HepG2 (cell line): ENCODE measurements around the gene FAM174C. TPM values are rescaled to one million over a fixed set of nuclear protein-coding genes. Genes with fewer than 3 reads are reported as not detected.

ENCODE experiments used
- KIAA2018 ChIP-seq: sonication (generic); formaldehyde crosslinking; IDR thresholded peaks from 2 replicates; pipeline ENCODE4 v1.5.0; 2020; ENCODE audit warnings: mild to moderate bottlenecking, missing genetic modification reagents, borderline replicate concordance
- MIER2 ChIP-seq: IDR thresholded peaks from 2 replicates; pipeline ENCODE4 v1.6.1; 2016; ENCODE audit warnings: missing biosample characterization, missing genetic modification reagents
- MTERF4 ChIP-seq: sonication (generic); formaldehyde crosslinking; IDR thresholded peaks from 2 replicates; pipeline ENCODE4 v1.8.0; 2023; ENCODE audit warnings: mild to moderate bottlenecking, missing genetic modification reagents
- POGZ ChIP-seq: sonication (generic); formaldehyde crosslinking; IDR thresholded peaks from 2 replicates; pipeline ENCODE4 v1.4.0; 2020; ENCODE audit warnings: mild to moderate bottlenecking, missing genetic modification reagents
- PREB ChIP-seq: sonication (generic); formaldehyde crosslinking; IDR thresholded peaks from 2 replicates; pipeline ENCODE4 v1.4.0; 2020; ENCODE audit warnings: missing genetic modification reagents
- SAFB2 ChIP-seq: sonication (generic); formaldehyde crosslinking; IDR thresholded peaks from 2 replicates; pipeline ENCODE4 v1.5.1; 2020; ENCODE audit warnings: missing genetic modification reagents, low read depth, mild to moderate bottlenecking, borderline replicate concordance
- SP4 ChIP-seq: sonication (generic); formaldehyde crosslinking; IDR thresholded peaks from 2 replicates; pipeline ENCODE4 v1.8.1; 2023; ENCODE audit warnings: mild to moderate bottlenecking, missing genetic modification reagents
- SUZ12 ChIP-seq: fragments of 150-350 bp; IDR thresholded peaks from 2 replicates; pipeline ENCODE4 v1.6.1; 2014; ENCODE audit warnings: low read depth, low read length
- THAP8 ChIP-seq: sonication (generic); formaldehyde crosslinking; IDR thresholded peaks from 2 replicates; pipeline ENCODE4 v1.5.1; 2020; ENCODE audit warnings: missing genetic modification reagents, mild to moderate bottlenecking, borderline replicate concordance
- ZKSCAN8 ChIP-seq: IDR thresholded peaks from 2 replicates; pipeline ENCODE4 v1.6.1; 2016; ENCODE audit warnings: borderline replicate concordance, missing genetic modification reagents, missing compliant biosample characterization
- ZNF224 ChIP-seq: sonication (generic); formaldehyde crosslinking; IDR thresholded peaks from 2 replicates; pipeline ENCODE4 v1.5.0; 2020; ENCODE audit warnings: mild to moderate bottlenecking, missing genetic modification reagents
- ZNF264 ChIP-seq: sonication (generic); formaldehyde crosslinking; IDR thresholded peaks from 2 replicates; pipeline ENCODE4 v1.4.0; 2020; ENCODE audit warnings: missing genetic modification reagents
- ZNF432 ChIP-seq: sonication (generic); formaldehyde crosslinking; IDR thresholded peaks from 2 replicates; pipeline ENCODE4 v1.5.0; 2020; ENCODE audit warnings: missing genetic modification reagents, mild to moderate bottlenecking, borderline replicate concordance
- ZNF556 ChIP-seq: sonication (generic); formaldehyde crosslinking; IDR thresholded peaks from 2 replicates; pipeline ENCODE4 v1.4.0; 2020; ENCODE audit warnings: mild to moderate bottlenecking, missing genetic modification reagents, borderline replicate concordance
- ZNF777 ChIP-seq: sonication (generic); formaldehyde crosslinking; IDR thresholded peaks from 2 replicates; pipeline ENCODE4 v1.4.0; 2020; ENCODE audit warnings: missing genetic modification reagents
- ZNF784 ChIP-seq: sonication (generic); formaldehyde crosslinking; IDR thresholded peaks from 2 replicates; pipeline ENCODE4 v1.5.1; 2020; ENCODE audit warnings: missing genetic modification reagents, mild to moderate bottlenecking, borderline replicate concordance
- ZNF883 ChIP-seq: sonication (generic); formaldehyde crosslinking; IDR thresholded peaks from 2 replicates; pipeline ENCODE4 v1.5.1; 2020; ENCODE audit warnings: mild to moderate bottlenecking, missing genetic modification reagents; ENCODE audit errors: not compliant biosample characterization
- polyA plus RNA-seq, 8 experiments: library from polyadenylated mRNA; depleted of rRNA in 3 of 8; stranded (reverse) in 7 of 8; unstranded in 1 of 8; fragments of >200 nt; fragmentation: Illumina TruSeq in 4 of 8; extraction: Trizol in 4 of 8; gene quantifications; 2 replicates each; pipeline versions ENCODE4 v1.2.1 to v1.2.3, GENCODE V29; 2011 to 2016; ENCODE audit warnings: low read depth in 4 of 8, missing spikeins in 1 of 8, mixed read lengths in 1 of 8; ENCODE audit not compliant: insufficient read depth in 1 of 8
- total RNA-seq, 5 experiments: library from RNA; depleted of rRNA; stranded (reverse); fragments of >200 nt; fragmentation: Illumina TruSeq; extraction: Trizol; gene quantifications; 2 replicates each; pipeline ENCODE4 v1.2.3, GENCODE V29; 2016; ENCODE audit warnings: low read depth in 1 of 5

FAM174C gene
- total and polyA plus RNA-seq, 2 of the 13 experiments (the other 11 are each of a cell fraction or from before 2014, with no cell fraction given), result 19.5 to 31.3 TPM

- peak; percentile 23; the same call in 1 of the 2 replicates for TF ChIP-seq SAFB2 (CRISPR knock-in tag)
- TF ChIP-seq ZNF883 (CRISPR knock-in tag), result peak; percentile 51
- TF ChIP-seq ZNF556 (CRISPR knock-in tag), result no peak
- no peak for TF ChIP-seq ZNF777
- no peak for TF ChIP-seq THAP8 (CRISPR knock-in tag)
- TF ChIP-seq MIER2, result no peak
- TF ChIP-seq SUZ12, result no peak
- TF ChIP-seq ZNF784 (CRISPR knock-in tag), result no peak
- no peak for TF ChIP-seq KIAA2018 (CRISPR knock-in tag)
- TF ChIP-seq PREB (CRISPR knock-in tag), result no peak
- TF ChIP-seq ZNF224 (CRISPR knock-in tag), result no peak
- no peak for TF ChIP-seq ZNF264 (CRISPR knock-in tag)
- TF ChIP-seq SP4 (CRISPR knock-in tag), result no peak
- no peak for TF ChIP-seq ZKSCAN8
- TF ChIP-seq ZNF432 (CRISPR knock-in tag), result no peak
- TF ChIP-seq MTERF4 (CRISPR knock-in tag), result no peak
- no peak for TF ChIP-seq POGZ
These were observed 12.3 kb downstream of the FAM174C start (continued) for GRCh38 chr19:1287354-1288225.
